GM12878 (cell line): ENCODE results near the gene WDR48. TPM values are rescaled to one million over a fixed set of nuclear protein-coding genes. Genes with fewer than 3 reads are reported as not detected.

Experiments
- CHD1 ChIP-seq: IDR thresholded peaks from 2 replicates; pipeline ENCODE4 v1.6.1; 2012; ENCODE audit warnings: low read depth, low read length, improper control_type of control experiment
- HCFC1 ChIP-seq: fragments of 150-350 bp; IDR thresholded peaks from 2 replicates; pipeline ENCODE4 v1.6.1; 2014; ENCODE audit warnings: low read length
- KLF5 ChIP-seq: fragments of 450-650 bp; IDR thresholded peaks from 2 replicates; pipeline ENCODE4 v1.6.1; 2014; ENCODE audit warnings: mild to moderate bottlenecking; ENCODE audit not compliant: partially characterized antibody
- NFYA ChIP-seq: IDR thresholded peaks from 2 replicates; pipeline ENCODE4 v1.6.1; 2011; ENCODE audit warnings: low read depth, mild to moderate bottlenecking, low read length, improper control_type of control experiment, borderline replicate concordance
- PML ChIP-seq: IDR thresholded peaks from 2 replicates; pipeline ENCODE4 v1.6.1; 2012; ENCODE audit warnings: low read length, inconsistent platforms
- polyA plus RNA-seq, 11 experiments: library from polyadenylated mRNA; depleted of rRNA in 4 of 11; unstranded in 6 of 11; stranded (reverse) in 5 of 11; fragments of >200 nt; fragmentation: Nextera tagmentation in 4 of 11; fragmentation: Illumina TruSeq in 1 of 11; extraction: Ambion mirVana in 4 of 11; extraction: Trizol in 1 of 11; gene quantifications; 1 replicate in 1 of 11; 2 replicates in 10 of 11; pipeline versions ENCODE4 v1.2.1 to v1.2.3, GENCODE V29; 2011 to 2016; ENCODE audit warnings: inconsistent platforms in 2 of 11, missing spikeins in 2 of 11, low read depth in 1 of 11
- total RNA-seq, 4 experiments: library from RNA; depleted of rRNA in 3 of 4; stranded (reverse); fragments of >200 nt in 3 of 4; fragmentation: Illumina TruSeq in 1 of 4; extraction: Trizol in 1 of 4; gene quantifications; 2 replicates each; pipeline versions ENCODE4 v1.2.1 to v1.2.3, GENCODE V29; 2013 to 2021
- TF ChIP-seq, protein P1 (sequence below): fragments of 450-650 bp; IDR thresholded peaks from 2 replicates; pipeline ENCODE4 v1.6.1; 2018; ENCODE audit warnings: mild to moderate bottlenecking, low read depth, moderate library complexity; ENCODE audit not compliant: partially characterized antibody
- TF ChIP-seq, protein P2 (sequence below), 3 experiments: IDR thresholded peaks in 2 of 3; conservative IDR thresholded peaks in 1 of 3; 2 replicates each; pipeline ENCODE4 v1.5.1; 2011; ENCODE audit warnings: low read depth in 3 of 3, low read length in 3 of 3, mild to moderate bottlenecking in 3 of 3, control low read depth in 2 of 3, moderate library complexity in 2 of 3, inconsistent platforms in 1 of 3, mixed read lengths in 1 of 3; ENCODE audit not compliant: control insufficient read depth in 2 of 3, insufficient read depth in 1 of 3; ENCODE audit errors: extremely low read depth in 1 of 3
- TF ChIP-seq, protein P3 (sequence below): fragments of 450-650 bp; IDR thresholded peaks from 2 replicates; pipeline ENCODE4 v1.6.1; 2017; ENCODE audit warnings: borderline replicate concordance

The WDR48 gene
- total and polyA plus RNA-seq, 10 of the 15 experiments (the other 5 are each of a cell fraction or from before 2014, with no cell fraction given), result 16.8 to 43.8 (median 29.0) TPM

DNA sequence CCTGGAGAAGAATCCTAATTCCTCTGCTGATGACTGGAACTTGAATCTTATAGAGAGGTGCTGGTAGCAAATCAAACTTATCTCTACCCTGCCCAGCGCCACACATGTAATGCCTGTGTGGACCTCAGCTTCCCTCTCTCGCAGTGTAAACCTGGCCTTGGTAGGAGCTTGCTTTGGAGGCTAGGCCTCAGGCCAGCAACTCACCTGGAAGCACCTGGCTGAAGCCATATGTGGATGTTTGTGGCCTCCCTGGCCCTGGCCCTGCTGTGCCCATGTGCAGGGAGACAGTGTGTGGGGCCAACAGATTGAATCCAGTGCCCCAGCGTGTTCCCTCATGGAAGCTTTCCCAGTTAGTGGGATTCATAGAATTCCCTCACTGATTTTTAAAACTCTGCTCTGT lies 64.1 kb downstream of the WDR48 start (continued):
- TF ChIP-seq, protein P1, sequence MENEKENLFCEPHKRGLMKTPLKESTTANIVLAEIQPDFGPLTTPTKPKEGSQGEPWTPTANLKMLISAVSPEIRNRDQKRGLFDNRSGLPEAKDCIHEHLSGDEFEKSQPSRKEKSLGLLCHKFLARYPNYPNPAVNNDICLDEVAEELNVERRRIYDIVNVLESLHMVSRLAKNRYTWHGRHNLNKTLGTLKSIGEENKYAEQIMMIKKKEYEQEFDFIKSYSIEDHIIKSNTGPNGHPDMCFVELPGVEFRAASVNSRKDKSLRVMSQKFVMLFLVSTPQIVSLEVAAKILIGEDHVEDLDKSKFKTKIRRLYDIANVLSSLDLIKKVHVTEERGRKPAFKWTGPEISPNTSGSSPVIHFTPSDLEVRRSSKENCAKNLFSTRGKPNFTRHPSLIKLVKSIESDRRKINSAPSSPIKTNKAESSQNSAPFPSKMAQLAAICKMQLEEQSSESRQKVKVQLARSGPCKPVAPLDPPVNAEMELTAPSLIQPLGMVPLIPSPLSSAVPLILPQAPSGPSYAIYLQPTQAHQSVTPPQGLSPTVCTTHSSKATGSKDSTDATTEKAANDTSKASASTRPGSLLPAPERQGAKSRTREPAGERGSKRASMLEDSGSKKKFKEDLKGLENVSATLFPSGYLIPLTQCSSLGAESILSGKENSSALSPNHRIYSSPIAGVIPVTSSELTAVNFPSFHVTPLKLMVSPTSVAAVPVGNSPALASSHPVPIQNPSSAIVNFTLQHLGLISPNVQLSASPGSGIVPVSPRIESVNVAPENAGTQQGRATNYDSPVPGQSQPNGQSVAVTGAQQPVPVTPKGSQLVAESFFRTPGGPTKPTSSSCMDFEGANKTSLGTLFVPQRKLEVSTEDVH, result no peak
- TF ChIP-seq HCFC1 (no peak), KLF5 (no peak), PML (no peak), CHD1 (no peak), NFYA (no peak)
- TF ChIP-seq, protein P2, sequence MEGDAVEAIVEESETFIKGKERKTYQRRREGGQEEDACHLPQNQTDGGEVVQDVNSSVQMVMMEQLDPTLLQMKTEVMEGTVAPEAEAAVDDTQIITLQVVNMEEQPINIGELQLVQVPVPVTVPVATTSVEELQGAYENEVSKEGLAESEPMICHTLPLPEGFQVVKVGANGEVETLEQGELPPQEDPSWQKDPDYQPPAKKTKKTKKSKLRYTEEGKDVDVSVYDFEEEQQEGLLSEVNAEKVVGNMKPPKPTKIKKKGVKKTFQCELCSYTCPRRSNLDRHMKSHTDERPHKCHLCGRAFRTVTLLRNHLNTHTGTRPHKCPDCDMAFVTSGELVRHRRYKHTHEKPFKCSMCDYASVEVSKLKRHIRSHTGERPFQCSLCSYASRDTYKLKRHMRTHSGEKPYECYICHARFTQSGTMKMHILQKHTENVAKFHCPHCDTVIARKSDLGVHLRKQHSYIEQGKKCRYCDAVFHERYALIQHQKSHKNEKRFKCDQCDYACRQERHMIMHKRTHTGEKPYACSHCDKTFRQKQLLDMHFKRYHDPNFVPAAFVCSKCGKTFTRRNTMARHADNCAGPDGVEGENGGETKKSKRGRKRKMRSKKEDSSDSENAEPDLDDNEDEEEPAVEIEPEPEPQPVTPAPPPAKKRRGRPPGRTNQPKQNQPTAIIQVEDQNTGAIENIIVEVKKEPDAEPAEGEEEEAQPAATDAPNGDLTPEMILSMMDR (IDR thresholded peaks at IDR 0.05 in 2 of 3, conservative IDR thresholded peaks at IDR 0.05 in 1 of 3; ENCODE audit: control insufficient read depth in 2 of 3, extremely low read depth in 1 of 3, insufficient read depth in 1 of 3, low read depth in 3 of 3, low read length in 3 of 3), result no peak
- TF ChIP-seq, protein P3, sequence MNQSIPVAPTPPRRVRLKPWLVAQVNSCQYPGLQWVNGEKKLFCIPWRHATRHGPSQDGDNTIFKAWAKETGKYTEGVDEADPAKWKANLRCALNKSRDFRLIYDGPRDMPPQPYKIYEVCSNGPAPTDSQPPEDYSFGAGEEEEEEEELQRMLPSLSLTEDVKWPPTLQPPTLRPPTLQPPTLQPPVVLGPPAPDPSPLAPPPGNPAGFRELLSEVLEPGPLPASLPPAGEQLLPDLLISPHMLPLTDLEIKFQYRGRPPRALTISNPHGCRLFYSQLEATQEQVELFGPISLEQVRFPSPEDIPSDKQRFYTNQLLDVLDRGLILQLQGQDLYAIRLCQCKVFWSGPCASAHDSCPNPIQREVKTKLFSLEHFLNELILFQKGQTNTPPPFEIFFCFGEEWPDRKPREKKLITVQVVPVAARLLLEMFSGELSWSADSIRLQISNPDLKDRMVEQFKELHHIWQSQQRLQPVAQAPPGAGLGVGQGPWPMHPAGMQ, result no peak
- TF ChIP-seq, all 136 proteins: peak for 0
